Measurements from ENCODE around the gene INSIG2. TPM values are rescaled to one million over a fixed set of nuclear protein-coding genes. Genes with fewer than 3 reads are reported as not detected.

Gene INSIG2
- total and polyA plus RNA-seq, 2 experiments from 2014 or later, result 27.3 to 35.3 TPM

DNA sequence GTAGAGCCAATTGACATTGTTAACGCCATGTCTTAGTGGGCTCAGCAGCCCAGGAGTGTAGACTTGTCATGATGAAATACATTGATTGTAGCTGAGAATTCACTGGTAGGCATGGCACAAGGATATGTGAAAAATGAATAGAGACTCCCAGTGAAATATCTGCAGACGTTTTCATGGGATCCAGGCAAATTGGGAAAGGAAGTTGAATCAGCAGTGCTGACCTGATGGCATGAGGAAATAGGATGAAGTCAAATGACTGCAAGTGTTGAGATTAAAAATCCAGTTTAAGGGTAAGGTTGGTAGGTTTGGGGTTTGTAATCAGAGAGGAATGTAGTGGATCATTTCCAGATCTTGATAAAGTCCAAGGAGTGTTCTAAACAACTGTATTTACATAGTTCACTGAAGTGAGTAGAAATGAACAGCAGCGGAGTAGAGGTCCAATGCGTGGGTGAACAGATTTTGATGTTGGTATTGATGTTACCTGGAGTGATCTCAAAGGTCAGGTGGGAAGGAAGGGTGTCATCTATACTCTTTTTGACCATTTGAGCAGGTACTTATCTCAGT lies 24.6 kb downstream of the INSIG2 start:
- DNase-seq (ENCODE audit: low spot score), result no peak
- Histone ChIP-seq H3K79me2 (no peaks in the 10 kb centered on the region), H3K27ac (no peak overlapping the region), H4K20me1 (ENCODE audit: insufficient read depth, poor library complexity, severe bottlenecking) (no peaks in the 10 kb centered on the region), H3K4me1 (ENCODE audit: insufficient read depth) (no peaks in the 10 kb centered on the region), H3K27me3 (no peaks in the 10 kb centered on the region), H3K9me2 (replicated peaks; ENCODE audit: insufficient read depth) (no peaks in the 10 kb centered on the region), H3K36me3 (replicated peaks; ENCODE audit: insufficient read depth, low read depth) (no peaks in the 10 kb centered on the region), H2AFZ (no peak overlapping the region), H3K4me3 (no peak overlapping the region), H3K9me3 (ENCODE audit: low read depth) (no peaks in the 10 kb centered on the region), H3K4me2 (no peak overlapping the region)
- 82% methylated on average over 4 of the region's 4 CpGs for WGBS (ENCODE audit: low lambda C conversion rate, missing lambda C conversion rate)
- TF ChIP-seq EZH2 (IDR thresholded peaks at IDR 0.05; ENCODE audit: borderline replicate concordance), result no peak
- TF ChIP-seq, protein P1, sequence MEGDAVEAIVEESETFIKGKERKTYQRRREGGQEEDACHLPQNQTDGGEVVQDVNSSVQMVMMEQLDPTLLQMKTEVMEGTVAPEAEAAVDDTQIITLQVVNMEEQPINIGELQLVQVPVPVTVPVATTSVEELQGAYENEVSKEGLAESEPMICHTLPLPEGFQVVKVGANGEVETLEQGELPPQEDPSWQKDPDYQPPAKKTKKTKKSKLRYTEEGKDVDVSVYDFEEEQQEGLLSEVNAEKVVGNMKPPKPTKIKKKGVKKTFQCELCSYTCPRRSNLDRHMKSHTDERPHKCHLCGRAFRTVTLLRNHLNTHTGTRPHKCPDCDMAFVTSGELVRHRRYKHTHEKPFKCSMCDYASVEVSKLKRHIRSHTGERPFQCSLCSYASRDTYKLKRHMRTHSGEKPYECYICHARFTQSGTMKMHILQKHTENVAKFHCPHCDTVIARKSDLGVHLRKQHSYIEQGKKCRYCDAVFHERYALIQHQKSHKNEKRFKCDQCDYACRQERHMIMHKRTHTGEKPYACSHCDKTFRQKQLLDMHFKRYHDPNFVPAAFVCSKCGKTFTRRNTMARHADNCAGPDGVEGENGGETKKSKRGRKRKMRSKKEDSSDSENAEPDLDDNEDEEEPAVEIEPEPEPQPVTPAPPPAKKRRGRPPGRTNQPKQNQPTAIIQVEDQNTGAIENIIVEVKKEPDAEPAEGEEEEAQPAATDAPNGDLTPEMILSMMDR (IDR thresholded peaks at IDR 0.05; ENCODE audit: poor library complexity), result no peak
- TF ChIP-seq EZH2phosphoT487 (IDR thresholded peaks at IDR 0.05; ENCODE audit: low read depth, severe bottlenecking, unreplicated experiment), result no peak

DNA sequence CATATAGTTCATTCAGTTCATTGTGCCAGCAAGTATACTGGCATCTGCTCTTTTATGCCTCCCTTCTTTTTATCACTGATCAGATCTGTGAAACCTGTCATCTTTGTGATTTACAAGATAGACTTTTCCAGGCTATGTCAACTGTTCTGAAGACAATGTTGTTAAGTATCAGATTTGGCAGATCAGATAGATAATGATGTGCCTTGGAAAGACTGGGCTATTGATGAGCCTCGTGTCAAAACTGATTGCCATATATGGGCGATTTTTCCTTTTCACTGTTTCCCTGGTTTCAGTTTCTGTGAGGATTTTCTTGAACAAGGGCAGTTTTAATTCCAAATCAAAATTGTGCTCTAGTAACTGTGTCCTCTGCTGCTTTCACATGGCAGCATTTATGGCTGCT lies 26.6 kb downstream of the INSIG2 start:
- no peaks in the 10 kb centered on the region for H3K79me2 ChIP-seq
- H3K36me3 ChIP-seq (replicated peaks; ENCODE audit: insufficient read depth, low read depth), result no peaks in the 10 kb centered on the region
- 80% methylated on average over 2 of the region's 2 CpGs for WGBS (ENCODE audit: low lambda C conversion rate, missing lambda C conversion rate)

DNA sequence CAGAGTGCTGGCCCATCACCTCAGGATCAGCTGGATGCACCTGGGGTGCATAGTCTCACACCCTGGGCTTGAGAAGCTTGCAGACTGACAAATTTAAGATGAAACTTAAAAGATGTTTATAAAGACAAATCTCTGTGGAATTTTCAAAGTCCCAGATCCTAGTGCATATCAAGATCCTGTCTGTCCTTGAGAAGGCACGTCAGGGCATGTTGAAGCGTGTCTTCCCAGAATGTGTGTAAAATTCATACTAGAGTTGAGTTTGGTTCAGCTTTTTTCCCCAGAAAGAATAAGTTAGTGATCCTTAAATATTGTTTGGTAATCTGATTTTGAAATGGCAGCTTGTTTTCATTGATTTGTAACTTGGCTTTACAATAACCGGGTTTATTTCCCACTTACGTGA lies 27.5 kb downstream of the INSIG2 start:
- WGBS (ENCODE audit: low lambda C conversion rate, missing lambda C conversion rate), result 93% methylated on average over 4 of the region's 4 CpGs

More for the DNA sequence above, 26.6 kb downstream of the INSIG2 start:
- no peaks in the 10 kb centered on the region for H3K9me2 ChIP-seq (replicated peaks; ENCODE audit: insufficient read depth)
- H2AFZ ChIP-seq, result no peak overlapping the region
- no peak overlapping the region for H3K4me2 ChIP-seq
- H3K9me3 ChIP-seq (ENCODE audit: low read depth), result no peaks in the 10 kb centered on the region
- no peak overlapping the region for H3K4me3 ChIP-seq
- TF ChIP-seq EZH2phosphoT487 (IDR thresholded peaks at IDR 0.05; ENCODE audit: low read depth, severe bottlenecking, unreplicated experiment) (no peak), EZH2 (IDR thresholded peaks at IDR 0.05; ENCODE audit: borderline replicate concordance) (no peak)
- TF ChIP-seq, protein P1 (IDR thresholded peaks at IDR 0.05; ENCODE audit: poor library complexity), result no peak
- no peaks in the 10 kb centered on the region for H3K27me3 ChIP-seq
- no peak for DNase-seq (ENCODE audit: low spot score)
- no peaks in the 10 kb centered on the region for H4K20me1 ChIP-seq (ENCODE audit: insufficient read depth, poor library complexity, severe bottlenecking)
- H3K27ac ChIP-seq, result no peak overlapping the region
- no peaks in the 10 kb centered on the region for H3K4me1 ChIP-seq (ENCODE audit: insufficient read depth)

More for the DNA sequence above, 27.5 kb downstream of the INSIG2 start:
- DNase-seq (ENCODE audit: low spot score), result no peak
- H3K4me3 ChIP-seq, result no peak overlapping the region
- no peaks in the 10 kb centered on the region for H4K20me1 ChIP-seq (ENCODE audit: insufficient read depth, poor library complexity, severe bottlenecking)
- H3K9me2 ChIP-seq (replicated peaks; ENCODE audit: insufficient read depth), result no peaks in the 10 kb centered on the region
- H3K27me3 ChIP-seq, result no peaks in the 10 kb centered on the region
- TF ChIP-seq EZH2phosphoT487 (IDR thresholded peaks at IDR 0.05; ENCODE audit: low read depth, severe bottlenecking, unreplicated experiment), result no peak
- no peak for TF ChIP-seq EZH2 (IDR thresholded peaks at IDR 0.05; ENCODE audit: borderline replicate concordance)
- TF ChIP-seq, protein P1 (IDR thresholded peaks at IDR 0.05; ENCODE audit: poor library complexity), result no peak
- H3K27ac ChIP-seq, result no peak overlapping the region
- no peak overlapping the region for H3K4me2 ChIP-seq
- H3K36me3 ChIP-seq (replicated peaks; ENCODE audit: insufficient read depth, low read depth), result no peaks in the 10 kb centered on the region
- H3K4me1 ChIP-seq (ENCODE audit: insufficient read depth), result no peaks in the 10 kb centered on the region
- no peaks in the 10 kb centered on the region for H3K79me2 ChIP-seq
- no peak overlapping the region for H2AFZ ChIP-seq
- H3K9me3 ChIP-seq (ENCODE audit: low read depth), result no peaks in the 10 kb centered on the region

Data from hepatocyte (in vitro differentiated cells).